Psoas muscle (tissue), 8 donors: ENCODE data around the gene AATF. TPM values are rescaled to one million over a fixed set of nuclear protein-coding genes. Genes with fewer than 3 reads are reported as not detected.

ENCODE experiments used
- ATAC-seq, 4 donors: fragments of 200-7000 bp; cut with Tn5 transposase; one replicate each; pipeline ENCODE4 v1.9.1; 2020; ENCODE audit warnings: moderate library complexity in 3 of 4, mild to moderate bottlenecking in 2 of 4
- DNase-seq, 2 donors: peaks; one replicate each; pipeline ENCODE4 v3.0.0-alpha.2; 2020
- H3K27ac ChIP-seq: fragments of 200-600 bp; one replicate; pipeline ENCODE4 v1.8.0; 2022
- H3K27me3 ChIP-seq, 3 donors: fragments of 200-600 bp in 1 of 3; one replicate each; pipeline versions ENCODE4 v1.6.1 to v1.8.0; 2013 to 2022; ENCODE audit warnings: low read length in 2 of 3, mild to moderate bottlenecking in 2 of 3, moderate library complexity in 1 of 3; ENCODE audit not compliant: insufficient read depth in 3 of 3
- H3K36me3 ChIP-seq, 2 donors: fragments of 200-600 bp in 1 of 2; one replicate each; pipeline versions ENCODE4 v1.6.1 to v1.8.0; 2013 to 2022; ENCODE audit warnings: low read depth in 1 of 2, mild to moderate bottlenecking in 1 of 2, moderate library complexity in 1 of 2; ENCODE audit not compliant: insufficient read depth in 1 of 2
- H3K4me1 ChIP-seq: fragments of 200-600 bp; one replicate; pipeline ENCODE4 v1.8.0; 2022
- H3K4me3 ChIP-seq: fragments of 200-600 bp; one replicate; pipeline ENCODE4 v1.8.0; 2022; ENCODE audit warnings: mild to moderate bottlenecking
- H3K9me3 ChIP-seq: fragments of 200-600 bp; one replicate; pipeline ENCODE4 v1.8.0; 2022
- CTCF ChIP-seq: fragments of 200-600 bp; IDR thresholded peaks from one replicate; pipeline ENCODE4 v1.8.0; 2022; ENCODE audit warnings: antibody characterized with exemption
- WGBS, 3 donors: extraction: QIAGEN DNeasy Blood & Tissue Kit; methylation state at CpG; one replicate each; pipeline versions ENCODE4 v1.1.6 to v1.1.7; 2013; 5-methylcytosine and 5-hydroxymethylcytosine counted together
- intact Hi-C, 2 donors: fragments of 100-400 bp; cut with DNase I; formaldehyde crosslinking; loops; one replicate each; pipeline versions ENCODE4 v1.11.0 to v1.14.2; 2022
- polyA plus RNA-seq, 3 donors: library from polyadenylated mRNA; stranded (reverse); fragments of 200-250 nt; gene quantifications; one replicate each; pipeline ENCODE4 v1.2.3, GENCODE V29; 2013
- total RNA-seq, 4 donors: library from RNA; stranded (reverse); fragmentation: NEBNext Ultra II Directional in 2 of 4; extraction: Animal tissue kit (Norgen Biotek cat#: 25700) in 2 of 4; gene quantifications; one replicate each; pipeline versions ENCODE4 v1.2.1 to v1.2.4, GENCODE V29; 2021 to 2023
- donor health status: healthy with polysubstance abuse.
- donor health status: DM: no; HTN: no; CAD: no; lungs with moderate emphysema.
- donor health status: Bipolar disorder and iron deficiency.
- donor health status: healthy.
- donor health status: DM: yes; HTN: yes; CAD: no.
- donor health status: DM: no; HTN: no; CAD: no.
- donor health status: DM: no; HTN: no; CAD: no.
- donor health status: DM: yes; HTN: yes; CAD: no.

The AATF gene
- total and polyA plus RNA-seq, 7 donors, result 23.5 to 54.8 (median 40.6) TPM

GRCh38 chr17:36978810-36979564 is 30.2 kb downstream of the AATF start:
- no peaks in the 10 kb centered on the region for H3K9me3 ChIP-seq
- H3K36me3 ChIP-seq, result no peaks in the 10 kb centered on the region
- TF ChIP-seq CTCF, result no peak
- no peaks in the 10 kb centered on the region for H3K27me3 ChIP-seq
- no peak overlapping the region for H3K27ac ChIP-seq
- DNase-seq (no peak), ATAC-seq (no peak)
- WGBS, 3 donors, result 76 to 83% (median 82%) methylated on average over 11 of the region's 11 CpGs
- no peak overlapping the region for H3K4me3 ChIP-seq
- intact Hi-C loops, result no loop called here
- H3K4me1 ChIP-seq, result peaks cover 6% of the 10 kb centered on the region

- no peak for DNase-seq
- ATAC-seq, result no peak
- Histone ChIP-seq H3K4me1 (peaks cover 6% of the 10 kb centered on the region), H3K36me3 (no peaks in the 10 kb centered on the region), H3K27me3 (no peaks in the 10 kb centered on the region), H3K27ac (no peak overlapping the region), H3K9me3 (no peaks in the 10 kb centered on the region), H3K4me3 (no peak overlapping the region)
- WGBS, 3 donors, result 86 to 93% (median 93%) methylated on average over 4 of the region's 4 CpGs
- TF ChIP-seq CTCF, result no peak
- intact Hi-C loops, result no loop called here
Observed at GRCh38 chr17:36979565-36979941, 30.8 kb downstream of the AATF start.

GRCh38 chr17:36980280-36980761 is 31.6 kb downstream of the AATF start:
- no peaks in the 10 kb centered on the region for H3K36me3 ChIP-seq
- 23 to 31% (median 28%) methylated on average over 2 of the region's 2 CpGs for WGBS, 3 donors
- peaks cover 6% of the 10 kb centered on the region for H3K4me1 ChIP-seq
- H3K4me3 ChIP-seq, result no peak overlapping the region
- H3K9me3 ChIP-seq, result no peaks in the 10 kb centered on the region
- ATAC-seq, result no peak
- TF ChIP-seq CTCF, result no peak
- no peak overlapping the region for H3K27ac ChIP-seq
- intact Hi-C loops, result no loop called here
- no peaks in the 10 kb centered on the region for H3K27me3 ChIP-seq
- DNase-seq, result no peak

- H3K4me1 ChIP-seq, result peaks cover 6% of the 10 kb centered on the region
- no peak overlapping the region for H3K4me3 ChIP-seq
- H3K36me3 ChIP-seq, result peaks cover 0 to 27% of the 10 kb centered on the region in 2 donors
- intact Hi-C loops, result no loop called here
- ATAC-seq (no peak), DNase-seq (no peak)
- no peak for TF ChIP-seq CTCF
- no peaks in the 10 kb centered on the region for H3K27me3 ChIP-seq
- no peak overlapping the region for H3K27ac ChIP-seq
- no peaks in the 10 kb centered on the region for H3K9me3 ChIP-seq
Observed at GRCh38 chr17:36983618-36984017, 34.9 kb downstream of the AATF start.

- peaks cover 5 to 73% of the 10 kb centered on the region in 2 donors for H3K36me3 ChIP-seq
- no peak overlapping the region for H3K4me3 ChIP-seq
- intact Hi-C loops, result no loop called here
- no peaks in the 10 kb centered on the region for H3K4me1 ChIP-seq
- ATAC-seq (no peak), DNase-seq (no peak)
- no peaks in the 10 kb centered on the region for H3K27me3 ChIP-seq
- H3K27ac ChIP-seq, result no peak overlapping the region
- no peak for TF ChIP-seq CTCF
- H3K9me3 ChIP-seq, result no peaks in the 10 kb centered on the region
- WGBS, 3 donors, result 68 to 81% (median 78%) methylated on average over 6 of the region's 6 CpGs
Observed at GRCh38 chr17:36989173-36989572, 40.4 kb downstream of the AATF start.
